ENCODE measurements around the gene MAPK8. TPM values are rescaled to one million over a fixed set of nuclear protein-coding genes. Genes with fewer than 3 reads are reported as not detected.

Gene MAPK8
- total and polyA plus RNA-seq, 7 donors: 17.4 to 74.5 (median 46.7) TPM

DNA sequence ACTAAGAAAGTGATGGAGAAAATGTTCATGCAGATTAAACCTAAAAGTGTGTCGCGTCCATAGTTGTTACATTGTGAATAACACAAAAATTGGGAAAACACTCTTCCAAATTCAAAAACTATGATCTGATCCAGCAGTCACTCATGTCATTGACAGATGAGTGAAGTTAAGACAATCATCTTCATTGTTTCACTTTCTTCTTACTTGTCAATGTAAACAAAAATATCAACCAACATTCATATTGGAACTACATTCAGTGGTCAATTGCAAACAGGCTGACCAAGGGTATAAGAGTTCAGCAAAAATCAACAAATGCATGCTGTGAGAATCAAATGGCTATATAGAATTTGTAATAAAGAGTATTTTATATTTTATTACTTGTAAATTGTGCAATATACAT is 33.8 kb upstream of the MAPK8 start:
- H3K4me1 ChIP-seq: no peaks in the 10 kb centered on the region
- no peaks in the 10 kb centered on the region for H3K9me3 ChIP-seq
- WGBS, 2 donors: 97 to 98% methylated on average over 2 of the region's 2 CpGs
- no peak overlapping the region for H3K4me3 ChIP-seq
- H3K27ac ChIP-seq: no peak overlapping the region
- intact Hi-C loops (cut with DNase I): no loop called here
- DNase-seq: no peak
- TF ChIP-seq EP300 (IDR thresholded peaks at IDR 0.05) (no peak), POLR2A (IDR thresholded peaks at IDR 0.05) (no peak), POLR2AphosphoS5 (IDR thresholded peaks at IDR 0.05) (no peak)
- TF ChIP-seq, protein P1, sequence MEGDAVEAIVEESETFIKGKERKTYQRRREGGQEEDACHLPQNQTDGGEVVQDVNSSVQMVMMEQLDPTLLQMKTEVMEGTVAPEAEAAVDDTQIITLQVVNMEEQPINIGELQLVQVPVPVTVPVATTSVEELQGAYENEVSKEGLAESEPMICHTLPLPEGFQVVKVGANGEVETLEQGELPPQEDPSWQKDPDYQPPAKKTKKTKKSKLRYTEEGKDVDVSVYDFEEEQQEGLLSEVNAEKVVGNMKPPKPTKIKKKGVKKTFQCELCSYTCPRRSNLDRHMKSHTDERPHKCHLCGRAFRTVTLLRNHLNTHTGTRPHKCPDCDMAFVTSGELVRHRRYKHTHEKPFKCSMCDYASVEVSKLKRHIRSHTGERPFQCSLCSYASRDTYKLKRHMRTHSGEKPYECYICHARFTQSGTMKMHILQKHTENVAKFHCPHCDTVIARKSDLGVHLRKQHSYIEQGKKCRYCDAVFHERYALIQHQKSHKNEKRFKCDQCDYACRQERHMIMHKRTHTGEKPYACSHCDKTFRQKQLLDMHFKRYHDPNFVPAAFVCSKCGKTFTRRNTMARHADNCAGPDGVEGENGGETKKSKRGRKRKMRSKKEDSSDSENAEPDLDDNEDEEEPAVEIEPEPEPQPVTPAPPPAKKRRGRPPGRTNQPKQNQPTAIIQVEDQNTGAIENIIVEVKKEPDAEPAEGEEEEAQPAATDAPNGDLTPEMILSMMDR (IDR thresholded peaks at IDR 0.05): no peak
- no peaks in the 10 kb centered on the region for H3K27me3 ChIP-seq
- no peaks in the 10 kb centered on the region for H3K36me3 ChIP-seq

DNA sequence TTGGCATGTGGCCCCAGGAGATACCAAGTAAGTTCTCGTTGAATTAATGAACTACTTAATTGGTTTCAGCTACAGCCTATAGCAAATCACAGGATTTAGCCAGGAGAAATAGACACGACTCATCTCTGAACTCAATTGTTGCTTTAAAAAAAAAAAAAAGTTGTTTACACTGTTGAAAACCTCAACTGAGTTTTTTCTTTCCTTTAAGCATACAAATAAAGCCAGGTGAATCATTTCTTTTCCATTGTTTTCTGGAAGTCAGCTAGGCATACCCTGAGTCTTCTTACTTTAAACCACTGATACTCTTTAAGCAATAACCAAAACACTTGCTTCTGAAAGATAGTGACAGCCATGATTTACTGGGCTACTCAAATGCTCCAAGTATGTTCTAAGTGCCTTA is 32.7 kb upstream of the MAPK8 start:
- no peaks in the 10 kb centered on the region for H3K4me1 ChIP-seq
- TF ChIP-seq POLR2AphosphoS5 (IDR thresholded peaks at IDR 0.05): no peak
- TF ChIP-seq, protein P1 (IDR thresholded peaks at IDR 0.05): no peak
- TF ChIP-seq EP300 (IDR thresholded peaks at IDR 0.05): no peak
- TF ChIP-seq POLR2A (IDR thresholded peaks at IDR 0.05): no peak
- H3K36me3 ChIP-seq: no peaks in the 10 kb centered on the region
- DNase-seq: no peak
- no peaks in the 10 kb centered on the region for H3K9me3 ChIP-seq
- intact Hi-C loops (cut with DNase I): no loop called here
- H3K4me3 ChIP-seq: no peak overlapping the region
- no peaks in the 10 kb centered on the region for H3K27me3 ChIP-seq
- WGBS, 2 donors: 72 to 78% methylated on average over 2 of the region's 2 CpGs
- H3K27ac ChIP-seq: no peak overlapping the region

DNA sequence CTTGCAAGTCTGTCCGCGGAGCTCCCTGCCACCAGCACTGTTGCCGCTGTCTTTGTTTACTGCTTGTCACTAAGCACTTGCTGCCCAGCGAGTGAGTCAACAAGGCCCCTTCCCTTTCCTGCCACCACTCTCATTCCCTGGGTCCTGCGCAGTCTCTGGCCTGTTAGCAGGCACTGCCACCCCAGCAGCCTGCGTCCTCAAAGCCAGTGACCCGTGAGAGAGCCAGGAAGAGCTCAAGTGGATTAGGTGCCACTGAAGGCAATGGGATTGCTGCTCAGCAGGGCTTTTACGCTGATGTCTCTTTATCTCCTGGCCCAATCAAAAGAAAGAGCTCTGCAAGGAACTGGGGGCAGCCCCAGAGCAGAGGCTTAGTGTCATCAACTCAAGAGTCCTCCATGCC is 31.8 kb upstream of the MAPK8 start, which contains the start of gene FRMPD2:
Gene FRMPD2, minus strand, starts transcription at position 61 of the 400 bp plus-strand sequence. CDS start 129 bp downstream, outside the sequence.
- Histone ChIP-seq H3K4me3 (no peak within 1 kb of the TSS), H3K27me3 (no peaks in the 10 kb centered on the region), H3K4me1 (no peaks in the 10 kb centered on the region), H3K36me3 (no peaks in the 10 kb centered on the region), H3K27ac (no peak within 1 kb of the TSS), H3K9me3 (no peaks in the 10 kb centered on the region)
- no peak for DNase-seq
- intact Hi-C loops (cut with DNase I): no loop called here
- TF ChIP-seq POLR2AphosphoS5 (IDR thresholded peaks at IDR 0.05): no peak
- TF ChIP-seq POLR2A (IDR thresholded peaks at IDR 0.05): no peak
- TF ChIP-seq EP300 (IDR thresholded peaks at IDR 0.05): no peak
- TF ChIP-seq, protein P1 (IDR thresholded peaks at IDR 0.05): no peak
- WGBS, 2 donors: 77 to 85% methylated on average over 8 of the region's 8 CpGs

DNA sequence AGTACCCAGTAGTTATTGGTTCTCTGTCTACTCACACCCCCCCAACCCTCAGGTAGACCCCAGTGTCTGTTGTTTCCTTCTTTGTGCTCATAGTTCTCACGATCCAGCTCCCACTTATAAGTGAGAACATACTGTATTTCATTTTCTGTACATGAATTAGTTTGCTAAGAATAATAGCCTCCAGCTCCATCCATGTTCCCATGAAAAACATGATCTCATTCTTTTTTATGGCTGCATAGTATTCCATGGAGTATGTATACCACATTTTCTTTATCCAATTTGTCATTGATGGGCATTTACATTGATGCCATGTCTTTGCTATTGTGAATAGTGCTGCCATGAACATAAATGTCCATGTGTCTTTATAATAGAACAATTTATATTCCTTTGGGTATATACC is 29.4 kb upstream of the MAPK8 start:
- H3K4me1 ChIP-seq: no peaks in the 10 kb centered on the region
- H3K9me3 ChIP-seq: peaks cover 0 to 2% (median 0%) of the 10 kb centered on the region in 4 donors
- no peaks in the 10 kb centered on the region for H3K36me3 ChIP-seq
- WGBS, 2 donors: 94% methylated on average over 1 of the region's 1 CpG
- H3K27me3 ChIP-seq: no peaks in the 10 kb centered on the region
- TF ChIP-seq POLR2AphosphoS5 (IDR thresholded peaks at IDR 0.05) (no peak), EP300 (IDR thresholded peaks at IDR 0.05) (no peak), POLR2A (IDR thresholded peaks at IDR 0.05) (no peak)
- TF ChIP-seq, protein P1 (IDR thresholded peaks at IDR 0.05): no peak
- H3K4me3 ChIP-seq: no peak overlapping the region
- intact Hi-C loops (cut with DNase I): no loop called here
- no peak overlapping the region for H3K27ac ChIP-seq
- DNase-seq: no peak
